Parathyroid adenoma (tissue), 2 donors: Measurements from ENCODE around the gene PMM2.
"Not testable (repeated sequence)": the region's sequence is repeated elsewhere in the genome, so short reads cannot be mapped to it uniquely, and the experiment has no call there.

Experiments used
- H2AFZ ChIP-seq: fragments of 300-600 bp; sonication (generic); one replicate; pipeline ENCODE4 v1.7.0; 2017; ENCODE audit warnings: antibody characterized with exemption, mild to moderate bottlenecking
- H3K27ac ChIP-seq: fragments of 300-600 bp; sonication (generic); one replicate; pipeline ENCODE4 v1.7.0; 2017
- H3K27me3 ChIP-seq: fragments of 300-600 bp; sonication (generic); one replicate; pipeline ENCODE4 v1.7.0; 2017; ENCODE audit warnings: low read length; ENCODE audit not compliant: control insufficient read depth, insufficient read depth
- H3K36me3 ChIP-seq: fragments of 300-600 bp; sonication (generic); one replicate; pipeline ENCODE4 v1.7.0; 2017; ENCODE audit warnings: low read length; ENCODE audit not compliant: control insufficient read depth, insufficient read depth
- H3K4me1 ChIP-seq: fragments of 300-600 bp; sonication (generic); one replicate; pipeline ENCODE4 v1.7.0; 2017; ENCODE audit warnings: control low read depth
- H3K4me2 ChIP-seq: fragments of 300-600 bp; sonication (generic); one replicate; pipeline ENCODE4 v1.7.0; 2017; ENCODE audit warnings: low read length
- H3K4me3 ChIP-seq: fragments of 300-600 bp; sonication (generic); one replicate; pipeline ENCODE4 v1.7.0; 2017; ENCODE audit warnings: low read depth, low read length
- H3K79me2 ChIP-seq: fragments of 300-600 bp; sonication (generic); one replicate; pipeline ENCODE4 v1.7.0; 2017; ENCODE audit warnings: control low read depth
- H3K9ac ChIP-seq: fragments of 300-600 bp; sonication (generic); one replicate; pipeline ENCODE4 v1.7.0; 2017; ENCODE audit warnings: mild to moderate bottlenecking
- H3K9me3 ChIP-seq: fragments of 300-600 bp; sonication (generic); one replicate; pipeline ENCODE4 v1.7.0; 2017; ENCODE audit warnings: low read length; ENCODE audit not compliant: control insufficient read depth
- CTCF ChIP-seq: fragments of 300-600 bp; sonication (generic); IDR thresholded peaks from one replicate; pipeline ENCODE4 v1.7.0; 2017; ENCODE audit warnings: antibody characterized with exemption, mild to moderate bottlenecking
- donor health status: primary hyperparathyroidism.

Gene PMM2

GRCh38 chr16:8831450-8831849 lies 33.8 kb downstream of the PMM2 start:
- H3K4me2 ChIP-seq = no peak overlapping the region
- no peaks in the 10 kb centered on the region for H3K9me3 ChIP-seq
- no peak for TF ChIP-seq CTCF
- H3K79me2 ChIP-seq = peaks cover 38% of the 10 kb centered on the region
- no peaks in the 10 kb centered on the region for H3K27me3 ChIP-seq
- no peak overlapping the region for H3K9ac ChIP-seq
- no peak overlapping the region for H3K27ac ChIP-seq
- H2AFZ ChIP-seq = no peak overlapping the region
- H3K4me1 ChIP-seq = no peaks in the 10 kb centered on the region
- H3K36me3 ChIP-seq = no peaks in the 10 kb centered on the region
- no peak overlapping the region for H3K4me3 ChIP-seq

- no peak overlapping the region for H2AFZ ChIP-seq
- H3K36me3 ChIP-seq = no peaks in the 10 kb centered on the region
- no peaks in the 10 kb centered on the region for H3K27me3 ChIP-seq
- H3K9me3 ChIP-seq = no peaks in the 10 kb centered on the region
- no peak overlapping the region for H3K9ac ChIP-seq
- TF ChIP-seq CTCF = no peak
- H3K4me1 ChIP-seq = no peaks in the 10 kb centered on the region
- no peak overlapping the region for H3K4me2 ChIP-seq
- H3K27ac ChIP-seq = no peak overlapping the region
- H3K79me2 ChIP-seq = peaks cover 38% of the 10 kb centered on the region
- no peak overlapping the region for H3K4me3 ChIP-seq
These were observed 34.5 kb downstream of the PMM2 start for GRCh38 chr16:8831871-8832716.

GRCh38 chr16:8832717-8833105 lies 35.1 kb downstream of the PMM2 start:
- Histone ChIP-seq H3K4me1 (no peaks in the 10 kb centered on the region), H2AFZ (no peak overlapping the region), H3K27me3 (no peaks in the 10 kb centered on the region), H3K36me3 (no peaks in the 10 kb centered on the region), H3K9me3 (no peaks in the 10 kb centered on the region), H3K79me2 (peaks cover 38% of the 10 kb centered on the region), H3K9ac (no peak overlapping the region), H3K4me2 (no peak overlapping the region), H3K4me3 (no peak overlapping the region), H3K27ac (no peak overlapping the region)
- TF ChIP-seq CTCF = no peak

- not testable (repeated sequence) for H3K4me1 ChIP-seq, H3K9me3 ChIP-seq, H3K36me3 ChIP-seq, H3K4me2 ChIP-seq, H3K27me3 ChIP-seq, H3K9ac ChIP-seq, H3K27ac ChIP-seq, H2AFZ ChIP-seq, H3K4me3 ChIP-seq
- peaks cover 16% of the 10 kb centered on the region for H3K79me2 ChIP-seq
These were observed 39.2 kb downstream of the PMM2 start for GRCh38 chr16:8836797-8837196.

- not testable (repeated sequence) for H3K9me3 ChIP-seq, H2AFZ ChIP-seq, H3K4me1 ChIP-seq, H3K79me2 ChIP-seq, H3K27ac ChIP-seq, H3K9ac ChIP-seq, H3K4me3 ChIP-seq, H3K27me3 ChIP-seq, H3K4me2 ChIP-seq, H3K36me3 ChIP-seq
These were observed 40.0 kb downstream of the PMM2 start for GRCh38 chr16:8837594-8837993.

- H3K27ac ChIP-seq, H2AFZ ChIP-seq, H3K4me3 ChIP-seq: not testable (repeated sequence)
These were observed 44.4 kb downstream of the PMM2 start for GRCh38 chr16:8842016-8842415.

GRCh38 chr16:8843296-8843695 lies 45.7 kb downstream of the PMM2 start:
- not testable (repeated sequence) for H3K9ac ChIP-seq, H3K9me3 ChIP-seq, H3K27me3 ChIP-seq, H3K27ac ChIP-seq, H2AFZ ChIP-seq, H3K4me3 ChIP-seq, H3K36me3 ChIP-seq, H3K79me2 ChIP-seq, H3K4me1 ChIP-seq, H3K4me2 ChIP-seq

More at GRCh38 chr16:8842016-8842415, 44.4 kb downstream of the PMM2 start:
- H3K9me3 ChIP-seq, H3K4me2 ChIP-seq, H3K27me3 ChIP-seq, H3K79me2 ChIP-seq, H3K9ac ChIP-seq, H3K4me1 ChIP-seq, H3K36me3 ChIP-seq: not testable (repeated sequence)
